SIG-M5 treated with dmso at 0.1 percent for 504 hours (cell line): ENCODE measurements around the gene IL13RA1.
"Not testable (repeated sequence)": the region's sequence is repeated elsewhere in the genome, so short reads cannot be mapped to it uniquely, and the experiment has no call there.

ENCODE experiments used
- DNase-seq: peaks from one replicate; lab custom pipeline; 2025; ENCODE audit not compliant: unreplicated experiment; lab: John Stamatoyannopoulos, UW

Gene IL13RA1

DNA sequence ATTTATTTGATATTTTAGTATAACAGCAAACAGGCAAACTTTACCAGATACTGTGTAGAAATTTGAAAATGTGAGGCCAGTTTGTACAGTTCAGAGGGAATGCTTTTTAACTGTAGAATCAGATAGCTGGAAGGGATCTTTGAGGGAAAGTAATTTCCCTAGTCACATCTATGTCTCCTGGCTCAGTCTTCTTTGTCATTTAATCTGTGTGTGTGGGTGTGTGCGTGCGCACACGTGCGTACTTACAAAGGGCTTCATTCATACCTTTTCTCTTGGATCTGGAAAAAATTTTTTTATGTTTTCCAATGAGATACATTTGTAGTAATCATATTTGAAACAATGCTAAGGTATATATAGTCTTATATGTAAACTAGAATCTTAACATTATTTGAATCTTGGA, 44.6 kb downstream of the IL13RA1 start:
- DNase-seq: no peak

DNA sequence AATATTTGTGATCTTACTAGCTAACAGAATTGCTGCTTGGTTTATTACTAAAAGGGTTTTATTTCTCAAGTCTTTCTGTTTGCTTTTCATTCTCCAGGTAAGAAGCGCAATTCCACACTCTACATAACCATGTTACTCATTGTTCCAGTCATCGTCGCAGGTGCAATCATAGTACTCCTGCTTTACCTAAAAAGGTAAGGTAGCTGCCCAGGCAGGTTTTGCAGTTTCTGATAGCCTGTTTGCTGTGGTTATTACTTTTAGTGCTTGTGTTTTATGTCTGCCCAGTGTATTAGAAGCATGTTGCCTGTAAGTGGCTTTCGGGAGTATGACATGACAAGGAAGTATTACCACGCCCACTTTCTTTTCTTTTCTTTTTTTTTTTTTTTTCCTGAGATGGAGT, 46.4 kb downstream of the IL13RA1 start:
- DNase-seq: peak; percentile 49

DNA sequence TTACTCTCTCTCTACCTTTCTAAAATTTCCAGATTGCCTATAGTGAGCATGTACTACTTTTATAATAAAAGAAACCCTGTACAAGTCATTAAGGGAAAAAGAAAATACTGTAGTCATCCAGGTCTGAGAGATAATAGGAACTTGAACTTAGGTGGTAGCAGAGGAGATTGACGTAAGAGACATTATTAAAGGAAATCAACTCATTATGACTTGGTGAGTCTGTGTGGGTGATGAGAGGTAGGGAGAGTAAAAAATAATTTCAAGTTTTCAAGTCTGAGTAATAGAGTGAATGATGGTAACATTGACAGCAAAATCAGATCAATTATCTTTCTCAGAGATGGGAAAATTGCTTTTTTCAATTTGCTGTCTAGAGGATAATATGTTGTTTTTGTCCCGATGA, 52.2 kb downstream of the IL13RA1 start:
- DNase-seq: no peak

DNA sequence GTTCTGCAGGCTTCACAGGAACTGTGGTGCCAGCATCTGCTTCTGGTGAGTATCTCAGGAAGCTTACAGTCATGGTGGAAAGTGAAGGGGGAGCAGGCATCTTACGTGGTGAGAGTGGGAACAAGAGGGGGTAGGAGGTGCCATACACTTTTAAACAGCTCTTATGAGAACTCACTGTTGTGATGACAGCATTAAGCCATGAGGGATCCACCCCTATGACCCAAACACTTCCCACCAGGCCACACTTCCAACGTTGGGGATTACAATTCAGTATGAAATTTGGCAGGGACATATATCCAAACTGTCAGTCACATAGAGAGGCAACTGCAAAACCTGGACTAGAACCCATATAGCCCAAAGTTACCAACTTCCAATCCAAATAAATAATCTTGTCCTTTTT, 53.1 kb downstream of the IL13RA1 start:
- no peak for DNase-seq

DNA sequence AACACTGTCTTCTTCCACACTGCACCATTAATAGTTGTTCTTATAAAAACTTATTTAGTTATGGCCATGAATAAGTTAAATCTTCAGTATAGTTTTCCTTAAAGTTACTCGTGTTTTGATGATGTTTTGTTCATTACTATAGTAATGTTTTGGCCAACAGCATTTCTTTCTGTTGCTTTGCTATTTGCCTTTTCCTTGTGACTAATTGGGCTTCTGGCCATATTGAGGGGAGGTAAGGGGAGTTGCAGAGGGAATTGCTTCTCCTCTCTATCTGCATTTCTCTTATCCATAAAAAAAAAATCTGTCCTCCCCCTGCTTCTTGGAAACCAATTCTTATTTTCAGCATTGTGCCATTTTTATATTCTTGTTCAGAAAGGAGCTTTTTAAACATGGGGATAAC, 53.5 kb downstream of the IL13RA1 start:
- no peak for DNase-seq

DNA sequence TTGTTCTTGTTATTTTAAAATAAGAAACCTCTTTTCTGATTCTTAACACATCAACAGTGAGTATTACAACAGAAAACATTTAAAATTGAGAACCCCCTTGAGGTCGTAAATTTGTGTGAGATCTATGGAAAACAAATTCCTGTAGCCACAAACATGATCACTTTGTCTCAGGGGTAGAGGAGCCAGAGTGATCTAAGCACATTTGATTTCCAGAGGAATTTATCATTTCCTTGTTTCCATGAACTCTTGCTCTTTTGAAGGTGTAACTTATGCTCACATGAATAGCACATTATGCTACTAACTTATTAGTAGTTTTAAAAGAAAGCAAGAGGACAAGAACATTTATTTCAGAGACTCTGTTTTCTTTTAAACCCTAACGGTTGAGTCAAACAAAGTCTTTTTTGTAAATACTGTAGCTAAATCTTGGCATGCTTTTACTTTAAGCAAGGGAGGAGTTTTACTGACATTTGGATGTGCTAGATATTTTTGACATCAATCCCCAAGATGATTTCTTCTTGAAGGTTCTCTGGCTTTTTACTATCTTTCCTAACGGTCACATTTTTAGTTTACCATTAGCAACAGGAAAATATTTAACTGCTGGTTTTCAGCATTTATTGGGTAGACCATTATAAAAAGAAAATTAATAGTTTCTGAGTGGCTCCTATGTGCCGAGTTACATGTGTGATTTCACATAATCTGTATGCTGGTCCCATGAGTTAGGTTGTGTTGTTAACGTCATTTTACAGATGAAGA, 68.3 kb downstream of the IL13RA1 start:
- no peak for DNase-seq

DNA sequence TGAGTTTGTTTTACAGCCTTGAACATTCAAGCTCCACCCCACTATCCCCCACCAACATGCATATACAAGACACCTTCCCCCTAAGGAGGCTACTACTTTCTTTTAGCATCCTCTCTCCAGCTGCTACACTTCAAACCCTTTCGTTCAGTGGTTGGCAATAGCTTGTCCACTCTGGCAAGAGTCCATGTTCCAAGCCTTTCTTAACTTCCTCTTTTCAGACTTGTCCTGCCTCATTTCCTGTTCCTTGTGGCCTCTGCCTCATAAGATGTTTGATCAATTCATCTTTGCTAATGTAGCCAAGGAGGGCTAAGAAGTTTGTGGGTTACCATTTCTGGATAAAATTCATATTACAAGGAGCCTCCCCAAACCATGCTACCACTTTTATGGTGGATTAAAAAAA, 75.5 kb downstream of the IL13RA1 start:
- peak; percentile 27 for DNase-seq

DNA sequence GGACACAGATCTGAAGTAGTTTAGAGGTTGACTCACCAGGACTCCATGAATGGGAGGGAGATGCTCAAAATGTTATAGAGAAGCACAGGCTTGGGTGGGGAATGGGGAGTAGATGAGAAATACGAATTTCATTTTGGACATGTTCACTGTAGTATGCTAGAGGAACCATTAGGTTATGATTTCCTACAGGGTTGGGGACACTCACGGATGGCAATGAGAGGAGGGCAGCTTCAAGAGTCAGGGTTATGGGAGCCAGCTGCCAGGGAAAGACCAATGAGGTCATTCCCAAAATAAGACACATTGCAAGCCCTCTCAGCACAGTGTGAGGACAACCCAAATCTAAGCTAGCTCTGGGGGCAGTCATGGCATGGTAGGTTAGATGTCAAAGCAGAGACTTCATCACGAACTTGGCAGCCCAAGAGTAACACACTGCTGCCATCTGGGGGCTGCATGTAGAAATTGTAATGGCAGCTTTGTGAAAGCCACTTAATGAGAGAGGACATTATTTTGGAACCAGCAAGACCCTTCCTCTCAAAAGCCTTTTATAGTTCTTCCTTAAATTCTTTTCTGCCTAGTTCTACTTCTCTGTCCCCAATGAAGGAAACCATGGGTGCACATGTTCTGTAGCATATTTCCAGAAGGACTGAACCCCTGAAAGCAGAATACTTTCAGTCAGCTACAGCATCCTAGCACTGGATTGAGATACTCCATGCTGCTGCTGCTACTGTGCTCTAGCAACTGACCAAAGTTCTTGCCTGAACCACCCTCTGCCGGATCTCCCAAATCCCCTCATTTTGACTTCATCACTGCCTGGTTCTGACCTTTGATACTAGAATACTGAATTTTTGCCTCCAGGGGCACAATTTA, 80.0 kb downstream of the IL13RA1 start:
- peak; percentile 53 for DNase-seq

DNA sequence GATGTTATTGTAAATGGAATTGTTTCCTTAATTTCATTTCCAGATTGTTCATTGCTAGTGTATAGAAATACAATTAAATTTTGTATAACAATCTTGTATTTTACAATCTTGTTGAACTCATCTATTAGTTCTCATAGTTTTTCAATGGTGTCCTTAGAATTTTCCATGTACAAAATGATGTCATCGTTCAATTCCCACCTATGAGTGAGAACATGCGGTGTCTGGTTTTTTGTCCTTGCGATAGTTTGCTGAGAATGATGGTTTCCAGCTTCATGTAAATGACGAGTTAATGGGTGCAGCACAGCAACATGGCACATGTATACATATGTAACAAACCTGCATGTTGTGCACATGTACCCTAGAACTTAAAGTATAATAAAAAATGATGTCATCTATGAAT, 89.9 kb downstream of the IL13RA1 start:
- not testable (repeated sequence) for DNase-seq

DNA sequence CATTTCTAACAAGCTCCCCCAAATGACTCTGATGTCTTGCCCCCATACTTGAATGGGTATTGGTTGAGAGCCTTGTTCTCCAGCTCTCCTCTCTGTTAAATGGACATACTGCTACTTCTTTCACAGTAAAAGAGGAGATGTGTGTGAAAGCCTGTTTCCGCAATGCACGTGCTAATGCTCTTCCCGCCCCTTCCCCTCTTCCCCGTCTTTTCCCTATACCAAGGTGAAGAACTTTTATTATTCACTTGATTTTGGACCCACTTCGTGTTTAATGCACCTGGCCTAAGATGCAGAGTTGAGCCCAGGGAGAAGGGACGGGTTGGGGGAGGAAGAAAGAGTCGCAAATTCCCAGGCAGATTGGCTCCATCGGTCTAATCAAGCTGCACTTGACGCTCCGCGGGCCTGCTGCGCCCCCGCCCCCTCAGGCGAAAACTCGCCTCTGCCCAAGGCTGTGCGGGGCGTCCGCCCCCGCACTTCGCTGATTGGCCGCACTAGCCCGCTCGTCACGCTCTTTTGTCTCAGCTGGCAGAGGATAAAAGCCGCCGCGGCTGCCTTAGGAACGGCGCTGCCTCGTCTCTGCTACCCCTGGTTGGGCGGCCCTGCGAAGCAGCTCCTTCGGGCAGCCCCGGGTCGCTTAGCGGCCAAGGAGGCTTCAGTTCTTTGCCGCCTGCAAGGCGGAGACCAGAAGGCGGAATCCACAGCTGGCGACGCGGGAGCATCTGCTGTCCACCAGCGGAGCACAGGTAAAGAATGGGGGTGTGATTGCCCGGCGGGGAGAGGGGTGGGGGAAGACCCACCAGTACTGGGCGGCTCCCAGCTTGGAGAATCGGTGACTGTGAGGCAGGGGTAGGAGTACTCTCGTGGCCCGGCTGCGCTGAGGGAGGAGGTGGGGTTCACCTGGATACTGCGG, 96.1 kb downstream of the IL13RA1 start, which contains the start of gene ZCCHC12:
TSS of gene ZCCHC12 (plus strand) at position 562 of the 910 bp plus-strand sequence. CDS start 1,421 bp downstream, outside the sequence.
- DNase-seq: no peak

DNA sequence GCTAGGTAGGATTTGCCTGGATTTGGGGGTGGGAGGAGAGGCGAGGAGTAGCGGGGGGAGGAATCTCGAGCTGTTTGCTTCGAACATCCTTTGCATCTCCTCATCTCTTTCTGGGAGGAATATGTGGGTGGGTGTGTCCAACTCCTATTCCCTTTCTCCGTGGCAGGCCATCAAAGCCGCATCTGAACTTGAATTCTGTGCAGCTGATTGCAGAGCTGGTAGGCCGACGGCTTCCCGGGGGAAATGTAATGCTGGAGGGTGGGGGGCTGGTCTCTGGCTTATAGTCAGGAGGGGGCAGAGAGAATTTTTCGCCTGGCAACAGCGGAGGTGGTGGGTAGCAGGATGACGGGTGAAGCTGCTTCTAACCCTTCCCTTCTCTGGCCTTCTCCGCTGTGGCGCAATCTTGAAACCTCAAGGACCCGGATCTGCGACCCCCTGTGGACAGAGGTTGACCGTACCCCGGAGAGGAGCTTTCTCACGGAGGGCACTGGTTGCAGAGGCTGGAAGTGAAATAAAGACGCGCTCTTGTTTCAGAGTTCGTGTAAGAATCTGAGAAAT, 96.8 kb downstream of the IL13RA1 start:
- peak; percentile 19 for DNase-seq

DNA sequence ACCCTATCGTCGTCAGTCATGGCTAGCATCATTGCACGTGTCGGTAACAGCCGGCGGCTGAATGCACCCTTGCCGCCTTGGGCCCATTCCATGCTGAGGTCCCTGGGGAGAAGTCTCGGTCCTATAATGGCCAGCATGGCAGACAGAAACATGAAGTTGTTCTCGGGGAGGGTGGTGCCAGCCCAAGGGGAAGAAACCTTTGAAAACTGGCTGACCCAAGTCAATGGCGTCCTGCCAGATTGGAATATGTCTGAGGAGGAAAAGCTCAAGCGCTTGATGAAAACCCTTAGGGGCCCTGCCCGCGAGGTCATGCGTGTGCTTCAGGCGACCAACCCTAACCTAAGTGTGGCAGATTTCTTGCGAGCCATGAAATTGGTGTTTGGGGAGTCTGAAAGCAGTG, 97.8 kb downstream of the IL13RA1 start:
- DNase-seq: no peak

DNA sequence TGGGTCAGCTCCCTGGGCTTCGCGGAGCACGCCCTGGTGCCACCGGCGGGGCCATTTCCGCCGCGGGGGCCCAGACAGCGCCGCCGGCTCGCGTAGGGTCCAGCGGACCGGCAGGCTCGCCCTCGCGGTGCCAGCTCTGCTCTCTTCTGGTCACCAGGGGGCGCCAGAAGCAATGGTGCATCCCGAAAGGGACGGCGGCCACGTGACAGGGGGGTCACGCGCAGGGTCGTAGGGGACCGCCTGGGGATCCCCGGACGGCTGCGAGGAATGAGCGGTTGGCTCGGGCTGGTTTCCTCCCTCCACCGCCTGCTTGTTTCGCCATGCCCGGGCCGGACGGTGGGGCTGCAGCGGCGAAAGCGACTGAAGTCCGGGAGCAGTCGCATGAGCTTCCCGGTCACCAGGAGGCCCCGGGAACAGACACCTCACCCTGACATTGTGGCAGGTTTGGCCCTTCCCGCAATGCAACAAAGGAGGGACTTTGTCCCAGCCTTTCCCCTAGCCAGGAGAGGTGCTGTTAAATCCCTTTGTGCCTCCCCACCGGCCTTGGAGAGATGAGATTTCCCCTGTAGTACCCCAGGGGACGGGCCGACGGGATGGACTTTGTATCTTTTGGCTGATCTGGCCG, 112.0 kb downstream of the IL13RA1 start:
- DNase-seq: no peak
